ENCODE measurements around the gene MAP3K9. TPM values are rescaled to one million over a fixed set of nuclear protein-coding genes. Genes with fewer than 3 reads are reported as not detected.

Gene MAP3K9
- total and polyA plus RNA-seq, 2 of the 8 experiments (the other 6 are each of a cell fraction or from before 2014, with no cell fraction given) = 9.8 to 24.7 TPM

DNA sequence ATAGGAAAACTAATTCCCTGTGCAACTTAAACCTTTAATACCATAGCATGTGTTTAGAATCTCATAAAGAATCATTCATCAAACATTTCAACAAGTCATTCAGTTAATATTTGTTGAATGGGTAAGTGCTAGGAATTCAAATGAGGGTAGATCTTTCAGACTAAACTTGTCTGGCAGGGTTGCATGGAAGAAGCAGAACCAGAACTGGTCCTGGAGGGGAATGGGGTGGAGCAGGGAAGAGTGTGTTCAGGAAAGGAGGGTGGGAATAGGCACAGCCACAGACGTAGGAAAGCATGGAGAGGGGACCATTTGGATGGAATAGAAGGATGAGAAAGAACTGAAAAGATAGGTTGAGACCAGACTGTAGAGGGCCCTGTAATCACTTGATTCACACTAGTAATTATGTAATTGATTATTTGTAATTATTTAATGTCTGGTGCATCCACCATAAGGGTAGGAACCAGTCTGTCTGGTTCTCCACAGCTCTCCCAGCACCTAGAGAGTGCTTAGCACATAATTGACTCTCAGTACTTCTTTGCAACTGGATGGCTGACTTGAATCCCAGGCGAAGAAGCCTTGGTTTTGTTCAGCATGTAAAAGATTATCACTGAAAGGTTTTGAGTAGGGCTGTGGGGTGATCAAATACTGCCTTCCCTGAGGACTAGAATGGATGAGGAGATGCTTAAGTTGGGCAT, 3.0 kb upstream of the MAP3K9 start (continued):
- TF ChIP-seq CHD7 (IDR thresholded peaks at IDR 0.05; ENCODE audit: insufficient replicate concordance, low read length) = no peak
- TF ChIP-seq CREB1 (IDR thresholded peaks at IDR 0.05) = no peak
- TF ChIP-seq SRF (IDR thresholded peaks at IDR 0.05; ENCODE audit: low read depth, low read length) = no peak
- no peak for TF ChIP-seq JUN (IDR thresholded peaks at IDR 0.05; ENCODE audit: low read depth, low read length)
- no peak for TF ChIP-seq EP300 (IDR thresholded peaks at IDR 0.05; ENCODE audit: borderline replicate concordance in 1 of 2, low read depth in 2 of 2, low read length in 2 of 2)
- no peak for TF ChIP-seq E2F6 (IDR thresholded peaks at IDR 0.05)

Data from H1 (cell line).